Stimulated activated CD4-positive, alpha-beta T cell treated with anti-CD3 and anti-CD28 coated beads, TNF-alpha, amount 100 ng/mL, for 1 hour (primary cell): ENCODE results near the gene AP3B1.

ENCODE experiments used
- DNase-seq, 3 donors: peaks; one replicate each; pipeline ENCODE4 v3.0.0-alpha.2; 2020; ENCODE audit warnings: low read depth in 3 of 3, low spot score in 1 of 3

Gene AP3B1

GRCh38 chr5:78006449-78006848, 288.0 kb downstream of the AP3B1 start:
- no peak for DNase-seq

- no peak for DNase-seq
Observed at GRCh38 chr5:78005021-78005785, 289.3 kb downstream of the AP3B1 start.

- no peak for DNase-seq
Observed at GRCh38 chr5:78004559-78004958, 289.9 kb downstream of the AP3B1 start.

- no peak for DNase-seq
Observed at GRCh38 chr5:78003919-78004318, 290.6 kb downstream of the AP3B1 start.

GRCh38 chr5:78003450-78003849, 291.0 kb downstream of the AP3B1 start:
- no peak for DNase-seq

GRCh38 chr5:78002690-78003089, 291.8 kb downstream of the AP3B1 start:
- no peak for DNase-seq

- no peak for DNase-seq
Observed at GRCh38 chr5:78001197-78001596, 293.3 kb downstream of the AP3B1 start.

GRCh38 chr5:78000191-78000590, 294.3 kb downstream of the AP3B1 start:
- DNase-seq, result no peak

GRCh38 chr5:77999399-77999798, 295.1 kb downstream of the AP3B1 start:
- no peak for DNase-seq

- no peak for DNase-seq
Observed at GRCh38 chr5:77996943-77997342, 297.6 kb downstream of the AP3B1 start.

- no peak for DNase-seq
Observed at GRCh38 chr5:77995793-77996409, 298.6 kb downstream of the AP3B1 start.

- no peak for DNase-seq
Observed at GRCh38 chr5:77994943-77995342, 299.6 kb downstream of the AP3B1 start.

- DNase-seq, result no peak
Observed at GRCh38 chr5:77993855-77994318, 300.6 kb downstream of the AP3B1 start.

GRCh38 chr5:77993141-77993854, 301.2 kb downstream of the AP3B1 start:
- DNase-seq, result no peak

- no peak for DNase-seq
Observed at GRCh38 chr5:77991084-77991483, 303.4 kb downstream of the AP3B1 start.

GRCh38 chr5:77990020-77990419, 304.5 kb downstream of the AP3B1 start:
- DNase-seq, result no peak

- no peak for DNase-seq
Observed at GRCh38 chr5:77987988-77988387, 306.5 kb downstream of the AP3B1 start.

- DNase-seq, result no peak
Observed at GRCh38 chr5:77987331-77987730, 307.2 kb downstream of the AP3B1 start.

GRCh38 chr5:77986261-77986660, 308.2 kb downstream of the AP3B1 start:
- no peak for DNase-seq

- no peak for DNase-seq
Observed at GRCh38 chr5:77985247-77985646, 309.3 kb downstream of the AP3B1 start.

- no peak for DNase-seq
Observed at GRCh38 chr5:77984587-77984986, 309.9 kb downstream of the AP3B1 start.
